SK-MEL-5 (cell line): ENCODE measurements around the gene TNFRSF6B. TPM values are rescaled to one million over a fixed set of nuclear protein-coding genes. Genes with fewer than 3 reads are reported as not detected.

ENCODE experiments used
- DNase-seq: peaks from one replicate; pipeline ENCODE4 v3.0.0-alpha.2; 2016; ENCODE audit warnings: low read depth, low spot score
- in situ Hi-C: cut with HindIII; loops from 2 replicates; pipeline ENCODE4 v1.10.0; 2016; ENCODE audit warnings: low sequenced_read_pairs, high pct_unique_total_duplicates, low pct_unique_long_range_greater_than_20kb
- total RNA-seq: library from RNA; depleted of rRNA; stranded (reverse); fragments of >200 nt; shearing (Covaris generic); gene quantifications from 2 replicates; pipeline ENCODE4 v1.2.3, GENCODE V29; 2014

The TNFRSF6B gene
- total RNA-seq, 1 experiment from 2014 or later, result 1.5 TPM

- in situ Hi-C loops, result no loop called here
- DNase-seq, result no peak
These were observed 5.7 kb downstream of the TNFRSF6B start for GRCh38 chr20:63702036-63702665.

DNA sequence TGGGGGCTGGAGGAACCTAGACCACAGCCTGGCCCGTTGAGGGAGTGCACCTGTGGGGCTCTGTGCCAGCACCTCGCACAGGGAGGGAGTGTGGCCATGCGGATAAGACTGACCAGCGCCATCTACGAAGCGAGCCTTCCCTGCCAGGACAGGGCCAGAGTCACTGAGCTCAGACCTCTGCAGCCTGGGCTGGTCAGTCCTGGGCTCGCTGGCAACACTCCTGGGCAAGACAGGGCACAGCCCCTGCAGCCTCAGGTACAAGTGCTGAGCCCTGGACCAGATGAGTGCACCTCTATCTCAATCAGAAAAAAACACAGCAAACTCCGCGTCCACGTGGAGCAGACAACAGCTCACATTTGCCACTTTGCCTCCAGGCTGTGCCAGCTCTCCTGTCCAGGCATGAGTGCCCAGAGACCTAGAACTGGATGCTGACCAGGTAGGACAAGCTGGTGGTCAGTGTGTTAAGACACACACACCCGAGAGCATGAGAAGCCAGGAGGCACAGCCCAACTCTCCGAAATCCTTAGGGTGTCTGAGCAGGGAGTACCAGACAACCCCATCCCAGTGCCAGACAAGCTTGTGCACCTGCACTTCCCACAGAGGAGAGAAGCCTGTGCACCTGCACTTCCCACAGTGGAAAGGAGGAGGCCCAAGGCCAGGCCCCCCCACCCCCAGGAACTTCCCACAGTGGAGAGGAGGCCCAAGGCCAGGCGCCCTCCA is 6.5 kb downstream of the TNFRSF6B start:
- in situ Hi-C loops, result no loop called here

GRCh38 chr20:63703471-63703975 is 7.1 kb downstream of the TNFRSF6B start:
- DNase-seq, result no peak
- in situ Hi-C loops, result no loop called here

More for the DNA sequence above, 6.5 kb downstream of the TNFRSF6B start:
- no peak for DNase-seq

DNA sequence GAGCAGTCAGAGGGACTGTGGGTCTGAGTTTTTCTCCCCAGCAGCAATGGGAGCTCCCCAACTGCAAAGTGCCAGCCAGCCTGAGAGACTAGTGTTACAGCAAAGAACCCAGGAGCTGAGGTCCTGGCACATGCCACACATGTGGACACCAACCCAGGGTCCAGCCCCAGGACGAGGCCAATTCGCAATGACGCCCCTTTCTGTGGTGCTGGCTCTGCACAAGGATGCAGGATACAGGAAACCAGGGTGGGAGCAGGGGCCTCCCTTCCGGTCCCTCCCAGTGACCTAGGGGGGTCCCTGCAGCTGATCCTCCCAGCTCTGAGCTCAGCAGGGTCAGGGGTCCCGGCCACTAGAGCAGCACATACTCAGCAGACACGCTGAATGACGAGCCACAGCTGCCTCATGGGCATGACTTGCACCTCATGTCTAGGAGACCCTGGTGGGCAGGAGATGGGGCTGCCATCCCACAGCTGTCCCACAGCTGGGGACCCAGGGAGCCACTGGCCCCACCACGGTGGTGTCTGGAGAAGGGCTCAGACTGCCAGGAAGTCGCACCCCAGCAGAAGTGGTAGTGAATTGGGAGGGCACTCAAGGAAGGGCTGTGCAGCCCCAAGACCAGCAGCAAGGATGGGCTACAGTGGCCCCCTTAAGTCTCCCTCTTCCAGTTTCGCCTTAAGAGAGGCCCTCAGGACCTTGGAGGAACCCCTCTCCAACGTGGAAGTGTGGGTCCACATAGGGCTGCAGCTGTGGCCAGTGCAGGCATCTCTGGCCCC is 7.7 kb downstream of the TNFRSF6B start:
- no peak for DNase-seq
- in situ Hi-C loops, result no loop called here

GRCh38 chr20:63704749-63705117 is 8.3 kb downstream of the TNFRSF6B start:
- in situ Hi-C loops, result no loop called here
- no peak for DNase-seq

- no peak for DNase-seq
- in situ Hi-C loops, result no loop called here
These were observed 9.0 kb downstream of the TNFRSF6B start for GRCh38 chr20:63705232-63706026.

DNA sequence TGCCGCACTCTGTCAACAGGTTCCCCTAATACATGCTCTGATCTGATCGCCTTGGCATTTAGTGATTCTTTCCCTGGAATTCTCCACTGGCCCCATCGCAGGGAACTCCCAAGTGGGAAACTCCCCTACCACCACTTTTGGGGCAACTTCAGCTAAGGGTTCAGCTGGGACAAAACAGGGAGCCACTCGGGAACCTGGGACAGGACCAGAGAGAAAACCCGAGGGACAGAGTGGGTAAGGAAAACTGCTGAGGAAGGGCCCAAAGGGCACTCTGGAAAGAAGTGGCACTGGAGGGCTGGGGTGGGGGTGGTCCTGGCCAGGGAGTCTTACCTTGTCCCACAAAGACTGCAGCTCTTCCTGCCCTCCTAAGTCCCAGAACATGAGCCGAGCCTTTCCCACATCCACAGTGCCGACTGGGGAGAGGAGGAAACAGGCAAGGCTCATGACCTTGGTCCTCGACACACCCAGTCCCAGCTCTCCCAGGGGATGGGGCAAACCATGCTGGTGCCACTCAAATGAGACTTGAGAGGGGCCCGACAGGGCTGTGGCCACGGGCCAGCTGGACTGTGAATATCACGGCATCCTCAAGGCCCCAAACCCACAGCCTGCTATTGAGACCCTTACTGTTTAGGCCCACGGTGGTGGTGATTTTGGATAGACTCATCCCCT is 9.7 kb downstream of the TNFRSF6B start:
- in situ Hi-C loops, result no loop called here

GRCh38 chr20:63706852-63707557 is 10.6 kb downstream of the TNFRSF6B start:
- in situ Hi-C loops, result no loop called here

More for the DNA sequence above, 9.7 kb downstream of the TNFRSF6B start:
- no peak for DNase-seq

GRCh38 chr20:63707558-63708300 is 11.3 kb downstream of the TNFRSF6B start, which contains the start of the genes ARFRP1 and ZGPAT:
ARFRP1 (minus strand) TSS chr20:63707976; CDS start chr20:63707091, 885 bp downstream.
ZGPAT (plus strand) TSS chr20:63708039; CDS start chr20:63708581, 542 bp downstream.
- in situ Hi-C loops, result no loop called here
- DNase-seq, result peak; percentile 81

More at GRCh38 chr20:63706852-63707557, 10.6 kb downstream of the TNFRSF6B start:
- peak; percentile 32 for DNase-seq

- in situ Hi-C loops, result no loop called here
- no peak for DNase-seq
These were observed 12.1 kb downstream of the TNFRSF6B start for GRCh38 chr20:63708301-63709148.

DNA sequence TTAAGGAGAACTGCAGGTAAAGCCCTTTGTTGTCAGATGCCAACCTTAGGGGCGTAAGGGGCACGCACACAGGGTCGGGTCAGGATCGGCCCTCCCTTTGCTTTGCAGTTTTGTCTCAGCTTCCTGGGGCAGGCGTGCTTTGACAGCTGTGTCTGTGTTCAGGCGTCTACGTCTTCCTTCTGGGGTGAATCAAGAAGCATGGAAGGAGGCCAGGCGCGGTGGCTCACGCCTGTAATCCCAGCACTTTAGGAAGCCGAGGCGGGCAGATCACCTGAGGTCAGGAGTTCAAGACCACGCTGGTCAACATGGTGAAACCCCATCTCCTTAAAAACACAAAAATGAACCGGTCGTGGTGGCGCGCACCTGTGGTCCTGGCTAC is 12.7 kb downstream of the TNFRSF6B start:
- in situ Hi-C loops, result no loop called here
- no peak for DNase-seq

- no peak for DNase-seq
- in situ Hi-C loops, result no loop called here
These were observed 14.7 kb downstream of the TNFRSF6B start for GRCh38 chr20:63711085-63711645.

DNA sequence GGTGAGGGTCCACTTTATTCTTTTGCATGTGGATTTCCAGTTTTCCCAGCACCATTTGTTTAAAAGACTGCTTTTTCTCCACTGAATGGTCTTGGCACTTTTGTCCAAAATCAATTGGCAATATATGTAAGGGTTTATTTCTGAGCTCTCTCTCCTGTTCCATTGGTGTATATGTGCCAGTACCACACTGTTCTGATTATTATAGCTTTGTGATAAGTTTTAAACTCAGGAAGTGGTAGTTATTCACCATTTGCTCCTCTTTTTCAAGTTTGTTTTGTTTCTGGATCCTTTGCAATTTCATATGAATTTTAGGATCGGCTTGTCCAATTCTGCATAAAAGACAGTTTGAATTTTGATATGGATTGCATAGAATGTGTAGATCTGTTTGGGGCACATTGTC is 15.7 kb downstream of the TNFRSF6B start:
- in situ Hi-C loops, result no loop called here

GRCh38 chr20:63714858-63715257 is 18.4 kb downstream of the TNFRSF6B start:
- in situ Hi-C loops, result no loop called here
- no peak for DNase-seq

More for the DNA sequence above, 15.7 kb downstream of the TNFRSF6B start:
- DNase-seq, result no peak

DNA sequence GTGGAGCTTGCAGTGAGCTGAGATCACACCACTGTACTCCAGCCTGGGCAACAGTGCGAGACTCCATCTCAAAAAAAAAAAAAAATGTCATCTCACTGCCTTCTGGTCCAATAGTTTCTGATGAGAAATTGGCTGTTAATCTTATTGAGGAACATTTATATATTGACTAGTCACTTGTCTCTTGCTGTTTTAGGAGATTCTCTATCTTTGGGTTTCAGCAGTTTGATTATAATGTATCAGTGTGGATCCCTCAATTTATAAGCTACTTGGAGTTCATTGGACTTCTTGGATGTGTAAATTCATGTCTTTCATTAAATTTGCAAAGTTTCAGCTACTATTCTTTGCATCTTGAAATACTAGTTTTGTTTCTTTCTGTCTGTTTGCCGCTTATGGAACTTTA is 22.5 kb downstream of the TNFRSF6B start:
- in situ Hi-C loops, result no loop called here
- DNase-seq, result no peak
